Caki2 (cell line): ENCODE data around the gene OR2A5. TPM values are rescaled to one million over a fixed set of nuclear protein-coding genes. Genes with fewer than 3 reads are reported as not detected.
"Not testable (repeated sequence)": the region's sequence is repeated elsewhere in the genome, so short reads cannot be mapped to it uniquely, and the experiment has no call there.

Experiments
- DNase-seq: peaks from one replicate; pipeline ENCODE4 v3.0.0-alpha.2; 2015; ENCODE audit warnings: low read depth
- in situ Hi-C: cut with HindIII; loops from 2 replicates; pipeline ENCODE4 v1.10.0; 2016; ENCODE audit warnings: low sequenced_read_pairs, low pct_unique_long_range_greater_than_20kb, mixed read lengths
- total RNA-seq: library from RNA; depleted of rRNA; stranded (reverse); fragments of >200 nt; shearing (Covaris generic); gene quantifications from 2 replicates; pipeline ENCODE4 v1.2.3, GENCODE V29; 2014; ENCODE audit warnings: low replicate concordance

OR2A5 gene
- total RNA-seq, 1 experiment from 2014 or later, result not detected

DNA sequence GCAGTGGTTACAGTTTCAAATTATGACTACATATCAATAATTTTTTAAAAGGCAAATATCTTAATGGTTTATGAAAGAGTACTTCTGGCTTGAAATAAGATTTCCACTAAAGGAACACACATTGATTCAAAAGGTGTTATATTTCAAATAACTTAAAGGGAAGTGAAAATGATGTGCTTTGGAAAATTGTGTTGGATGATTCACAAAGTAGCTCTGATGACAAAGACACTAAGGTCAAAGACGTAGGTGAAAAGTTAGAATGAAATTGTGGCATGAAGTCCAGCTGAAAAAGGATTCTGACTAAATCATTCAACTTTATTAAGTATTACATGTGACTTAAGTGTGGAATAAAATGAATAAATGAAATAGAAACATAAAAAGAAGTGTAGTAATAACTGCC, 20.8 kb upstream of the OR2A5 start:
- no peak for DNase-seq
- in situ Hi-C loops, result no loop called here

DNA sequence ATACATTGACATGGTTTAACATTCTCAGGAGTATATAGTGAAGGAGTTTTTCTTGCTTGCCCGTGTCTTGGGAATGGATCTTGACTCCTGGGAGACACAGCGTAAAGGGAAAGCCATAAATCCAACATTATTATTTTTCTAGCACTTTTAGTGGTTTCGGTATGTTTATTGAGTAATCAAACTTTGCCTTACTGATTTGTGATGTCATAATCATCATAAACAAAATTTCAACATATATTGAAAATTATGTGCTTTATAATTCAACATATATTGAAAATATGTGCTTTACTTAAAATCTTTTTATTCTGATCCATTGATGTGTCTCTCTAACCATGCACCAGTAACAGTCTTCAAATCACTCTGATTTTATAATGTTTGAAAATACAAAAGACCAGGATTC, 20.2 kb upstream of the OR2A5 start:
- DNase-seq, result no peak
- in situ Hi-C loops, result no loop called here

DNA sequence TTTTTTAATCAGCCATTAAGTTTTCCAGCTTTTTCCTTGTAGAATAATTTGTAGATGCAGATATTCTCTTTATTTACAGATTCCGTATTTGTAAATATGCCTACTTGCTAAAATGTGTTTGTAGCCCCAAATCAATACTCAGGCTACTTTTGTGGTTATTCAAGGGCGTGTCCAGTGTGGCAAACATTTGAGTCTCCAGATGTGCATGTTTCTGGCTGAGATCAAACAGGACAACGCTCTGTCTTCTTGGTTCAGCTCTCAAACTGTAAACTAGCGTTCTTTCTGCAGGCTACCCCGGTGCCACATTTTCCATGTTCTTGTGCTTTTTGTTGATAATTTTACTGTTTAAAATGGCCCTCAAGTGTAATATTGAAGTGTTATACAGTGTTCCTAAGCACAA, 16.2 kb upstream of the OR2A5 start:
- DNase-seq, result no peak
- in situ Hi-C loops, result no loop called here

DNA sequence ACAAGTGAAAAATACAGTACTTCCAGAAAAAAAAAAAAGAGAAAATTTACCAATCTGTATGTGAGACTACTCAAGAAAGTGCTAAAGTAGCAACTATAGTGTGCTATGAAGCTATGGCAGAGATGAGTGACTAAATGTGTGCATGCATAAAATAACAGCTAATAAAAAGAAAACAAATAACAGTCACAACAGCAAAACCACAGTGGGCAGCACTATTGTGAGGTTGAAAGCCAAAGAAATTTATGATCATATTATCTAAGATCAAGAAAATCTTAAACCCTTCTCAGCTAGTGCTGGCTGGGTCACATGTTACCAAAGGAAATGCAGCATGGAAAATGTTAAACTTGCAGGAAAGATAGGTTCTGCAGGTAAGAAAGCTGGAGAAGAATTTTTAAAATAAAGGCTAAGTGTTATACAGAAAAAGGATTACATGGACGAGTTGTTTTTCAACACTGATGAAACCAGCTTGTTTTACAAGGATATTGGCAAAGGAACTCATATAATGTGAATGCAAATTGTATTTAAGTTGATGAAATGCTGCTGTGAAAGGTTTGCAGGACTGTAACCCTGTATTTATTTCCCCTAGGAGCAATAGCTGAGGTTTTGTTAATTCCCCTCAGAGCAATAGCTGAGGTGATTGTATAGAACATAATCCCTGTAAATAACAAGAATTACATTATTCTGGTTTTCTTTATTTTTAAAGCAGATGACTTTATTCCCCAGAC, 15.6 kb upstream of the OR2A5 start:
- DNase-seq, result no peak
- in situ Hi-C loops, result no loop called here

DNA sequence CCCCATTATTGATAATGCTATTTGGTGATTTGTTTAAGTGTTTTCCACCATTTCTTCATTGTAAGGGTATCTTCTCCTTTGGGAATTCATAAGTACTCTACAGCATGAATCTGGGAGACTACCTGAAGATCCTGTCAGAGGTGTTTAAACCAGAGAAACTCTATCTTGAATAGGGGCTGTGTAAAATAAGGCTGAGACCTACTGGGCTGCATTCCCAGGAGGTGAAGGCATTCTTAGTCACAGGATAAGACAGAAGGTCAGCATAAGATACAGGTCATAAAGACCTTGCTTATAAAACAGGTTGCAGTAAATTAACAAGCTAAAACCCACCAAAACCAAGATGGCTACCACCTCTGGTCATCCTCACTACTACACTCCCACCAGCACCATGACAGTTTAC, 13.4 kb upstream of the OR2A5 start:
- in situ Hi-C loops, result no loop called here
- no peak for DNase-seq

DNA sequence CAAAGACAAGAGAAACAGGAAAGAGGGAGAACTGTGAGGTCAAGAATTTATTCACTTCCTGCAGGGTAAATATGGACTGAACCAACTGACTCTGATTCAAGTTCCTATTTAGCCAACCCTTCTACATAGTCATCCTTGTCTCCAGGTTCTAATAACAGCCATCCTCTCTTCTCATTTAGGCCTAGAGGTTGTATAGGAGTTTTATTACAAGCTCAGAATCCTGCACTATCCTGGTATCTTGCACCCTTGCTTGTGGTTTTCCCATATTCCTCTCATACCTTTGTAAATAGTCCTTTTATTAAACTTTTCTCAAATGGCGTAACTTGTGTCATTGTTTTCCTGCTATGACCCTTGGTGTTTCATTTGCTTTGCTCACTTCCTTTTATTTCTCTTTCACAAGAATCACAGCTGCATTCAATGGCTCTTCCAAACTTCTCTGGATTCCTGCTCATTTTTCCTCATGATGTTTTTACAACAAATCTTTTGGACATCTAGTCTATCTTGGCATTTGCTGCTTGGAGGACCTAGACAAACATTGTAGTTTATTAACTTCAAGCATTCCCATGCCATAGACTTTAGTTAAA, 12.4 kb upstream of the OR2A5 start:
- in situ Hi-C loops, result no loop called here

DNA sequence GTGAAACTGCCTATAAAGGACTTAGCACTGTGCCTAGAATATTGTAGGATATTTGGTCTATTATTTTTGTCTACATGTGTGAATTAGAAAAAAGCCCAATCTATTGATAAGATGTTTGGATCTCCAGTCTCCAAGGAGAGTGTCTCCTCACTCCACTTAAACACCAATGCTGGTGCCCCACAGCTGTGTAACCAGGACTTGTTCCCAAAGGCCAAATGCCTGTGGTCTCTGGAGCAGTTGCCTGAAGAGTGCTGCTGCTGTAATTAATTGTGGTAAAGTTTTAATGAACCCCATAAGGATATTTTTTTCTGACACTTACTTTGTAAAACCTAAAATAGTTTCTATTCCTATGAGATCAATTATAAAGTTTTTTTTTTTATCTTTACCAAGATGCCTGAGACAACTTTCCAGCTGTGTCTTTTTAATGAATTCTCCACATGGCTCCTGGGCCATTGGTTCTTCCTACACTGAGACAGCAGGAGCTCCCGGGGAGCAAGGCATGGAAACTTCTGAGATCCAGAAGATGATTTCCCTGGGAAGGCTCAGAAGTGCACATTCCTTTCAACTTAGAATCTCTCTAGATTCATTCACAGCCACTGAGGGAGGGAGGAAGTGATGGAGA, 11.2 kb upstream of the OR2A5 start:
- in situ Hi-C loops, result no loop called here
- no peak for DNase-seq

More for the DNA sequence above, 12.4 kb upstream of the OR2A5 start:
- no peak for DNase-seq

DNA sequence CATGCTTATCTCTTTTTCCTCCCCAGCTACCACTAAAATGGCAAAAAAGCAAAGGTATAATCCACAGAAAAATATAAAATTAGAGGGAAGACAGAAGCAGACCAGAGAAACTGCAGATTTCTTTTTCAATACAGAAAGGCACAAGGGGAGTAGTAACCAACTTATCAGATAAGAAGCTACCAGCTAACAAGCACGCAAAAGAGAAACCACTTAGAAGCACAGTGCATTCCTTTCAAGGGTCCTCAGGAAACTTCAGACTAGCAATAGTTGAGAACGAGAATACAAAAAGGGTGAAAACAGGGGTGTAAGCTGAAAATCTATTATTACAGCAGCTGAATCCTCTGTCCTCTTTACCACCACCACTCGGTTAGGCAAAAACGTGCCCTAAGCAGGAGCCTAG, 9.9 kb upstream of the OR2A5 start:
- no peak for DNase-seq
- in situ Hi-C loops, result no loop called here

DNA sequence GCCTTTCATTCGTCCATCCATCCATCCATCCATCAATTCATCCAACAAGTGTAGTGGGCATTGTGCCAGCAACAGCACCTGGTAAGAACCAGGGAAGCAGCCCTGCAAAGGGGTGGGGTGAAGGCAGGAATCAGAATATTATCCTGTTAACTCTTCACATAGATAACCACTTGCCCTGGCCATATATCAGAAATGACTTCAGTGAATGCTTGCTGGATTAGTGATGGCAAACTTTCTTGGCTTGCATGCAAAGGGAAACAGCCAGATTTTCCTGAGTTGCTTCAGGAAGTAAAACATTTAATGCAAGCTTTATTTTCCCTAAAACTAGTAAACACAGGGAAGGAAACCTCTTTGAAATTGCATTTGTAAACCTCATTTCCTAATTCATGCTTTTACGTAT, 743 bp downstream of the OR2A5 start:
- in situ Hi-C loops, result no loop called here
- no peak for DNase-seq

DNA sequence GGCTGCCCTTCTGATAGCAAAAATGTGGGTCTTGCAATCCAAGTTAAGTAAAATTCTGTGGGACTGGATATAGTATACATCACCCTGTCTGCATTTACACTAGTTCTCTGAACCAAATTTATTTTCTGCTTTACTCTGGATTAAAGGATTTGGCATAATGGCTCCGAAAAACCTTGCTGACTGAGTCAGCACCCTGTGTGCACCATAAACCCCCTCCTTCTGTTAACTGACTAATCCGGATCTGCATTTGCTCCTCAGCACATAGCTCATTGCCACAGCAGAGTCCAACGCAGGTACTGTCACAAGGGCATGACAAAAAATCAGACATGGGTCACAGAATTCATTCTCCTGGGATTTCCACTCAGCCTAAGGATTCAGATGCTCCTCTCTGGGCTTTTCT, 1.3 kb downstream of the OR2A5 start:
- no peak for DNase-seq
- in situ Hi-C loops, result no loop called here

DNA sequence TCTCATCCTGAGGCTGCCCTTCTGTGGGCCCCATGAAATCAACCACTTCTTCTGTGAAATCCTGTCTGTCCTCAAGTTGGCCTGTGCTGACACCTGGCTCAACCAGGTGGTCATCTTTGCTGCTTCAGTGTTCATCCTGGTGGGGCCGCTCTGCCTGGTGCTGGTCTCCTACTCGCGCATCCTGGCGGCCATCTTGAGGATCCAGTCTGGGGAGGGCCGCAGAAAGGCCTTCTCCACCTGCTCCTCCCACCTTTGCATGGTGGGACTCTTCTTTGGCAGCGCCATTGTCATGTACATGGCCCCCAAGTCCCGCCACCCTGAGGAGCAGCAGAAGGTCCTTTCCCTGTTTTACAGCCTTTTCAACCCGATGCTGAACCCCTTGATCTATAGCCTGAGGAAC, 2.1 kb downstream of the OR2A5 start:
- in situ Hi-C loops, DNase-seq: not testable (repeated sequence)

DNA sequence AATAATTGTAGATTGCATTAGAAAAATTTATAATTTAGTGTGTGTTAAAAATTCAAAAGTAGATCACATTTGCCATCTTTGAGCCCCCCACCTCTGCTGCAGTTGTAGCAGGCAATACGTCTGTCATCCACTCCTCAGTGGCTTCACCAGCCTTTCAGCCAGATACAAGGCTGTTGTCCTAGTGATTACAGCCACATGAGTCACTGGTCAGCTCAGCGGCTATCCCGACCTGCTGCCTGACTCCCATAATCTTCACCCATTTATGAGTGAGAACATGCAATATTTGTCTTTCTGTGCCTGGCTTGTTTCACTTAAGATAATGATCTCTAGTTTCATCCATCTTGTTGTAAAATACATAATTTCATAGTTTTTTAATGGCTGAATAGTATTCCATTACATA, 9.2 kb downstream of the OR2A5 start:
- in situ Hi-C loops, result no loop called here
- DNase-seq, result peak; percentile 3

DNA sequence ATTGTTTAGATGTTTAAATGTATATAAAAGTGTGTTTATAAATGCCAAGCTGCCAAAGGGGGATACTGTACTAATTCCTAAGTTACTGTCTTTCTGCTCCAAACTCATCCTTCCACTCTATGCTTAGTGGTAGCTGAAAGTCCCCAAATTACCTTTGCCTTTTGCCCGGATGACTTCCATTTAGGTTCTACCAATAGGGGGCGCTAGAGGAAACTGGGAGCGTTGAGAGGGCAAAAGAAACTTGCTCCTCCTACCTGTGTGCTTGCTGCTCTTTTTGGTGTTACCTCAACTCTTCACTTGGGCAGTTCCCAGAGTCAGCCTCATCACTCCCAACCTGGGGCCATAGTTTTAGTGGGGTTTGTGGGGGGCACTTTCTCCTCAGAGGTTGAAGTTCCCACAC, 15.0 kb downstream of the OR2A5 start:
- no peak for DNase-seq

DNA sequence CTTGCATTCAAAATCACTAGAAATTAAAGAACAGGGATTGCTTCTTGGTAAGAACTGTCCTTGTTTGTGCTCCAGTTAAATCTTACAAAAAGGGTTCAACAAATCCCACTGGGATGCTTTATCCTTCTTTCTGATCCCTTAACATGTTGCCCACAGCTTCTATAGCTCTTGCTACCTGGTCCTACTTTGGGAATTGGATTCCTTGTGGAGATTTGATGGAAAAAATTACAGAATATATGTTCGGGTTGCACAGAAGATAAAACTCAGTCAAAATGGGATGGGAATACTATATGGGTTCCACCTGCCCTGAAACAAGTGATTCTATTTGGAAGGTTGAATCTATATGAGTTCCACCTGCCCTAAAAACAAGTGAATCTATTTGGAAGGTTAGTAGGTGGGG, 20.8 kb downstream of the OR2A5 start, which contains the start of gene OR2A25:
Gene OR2A25, plus strand, starts transcription at position 301 of the 400 bp plus-strand sequence. CDS start 4,409 bp downstream, outside the sequence.
- in situ Hi-C loops, result no loop called here

More for the DNA sequence above, 15.0 kb downstream of the OR2A5 start:
- in situ Hi-C loops, result no loop called here

DNA sequence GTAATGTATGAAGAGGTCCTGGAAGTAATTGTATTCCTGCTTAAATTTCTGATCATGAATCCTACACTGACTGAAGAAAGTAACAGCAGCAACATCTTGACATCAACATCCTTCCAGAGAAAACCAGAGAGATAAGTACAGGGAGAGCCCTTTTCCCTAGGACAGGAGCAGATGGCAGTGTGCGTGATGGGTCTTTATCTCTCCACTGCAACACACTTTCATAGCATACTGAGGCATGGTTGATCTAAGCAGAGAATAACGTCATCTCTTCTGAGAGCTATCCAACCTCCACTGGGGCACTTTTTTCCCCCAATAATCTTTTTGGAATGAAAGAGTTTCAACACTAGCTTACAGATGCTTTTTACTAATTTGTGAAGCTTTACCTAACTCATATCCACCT, 21.2 kb downstream of the OR2A5 start:
- in situ Hi-C loops, result no loop called here
- no peak for DNase-seq

More for the DNA sequence above, 20.8 kb downstream of the OR2A5 start, which contains the start of gene OR2A25:
- no peak for DNase-seq

DNA sequence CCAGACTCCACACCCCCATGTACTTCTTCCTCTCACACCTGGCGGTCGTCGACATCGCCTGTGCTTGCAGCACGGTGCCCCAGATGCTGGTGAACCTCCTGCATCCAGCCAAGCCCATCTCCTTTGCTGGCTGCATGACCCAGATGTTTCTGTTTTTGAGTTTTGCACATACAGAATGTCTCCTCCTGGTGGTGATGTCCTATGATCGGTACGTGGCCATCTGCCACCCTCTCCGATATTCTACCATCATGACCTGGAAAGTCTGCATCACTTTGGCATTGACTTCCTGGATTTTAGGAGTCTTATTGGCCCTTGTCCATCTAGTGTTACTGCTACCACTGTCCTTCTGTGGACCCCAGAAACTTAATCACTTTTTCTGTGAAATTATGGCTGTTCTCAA, 25.6 kb downstream of the OR2A5 start:
- no peak for DNase-seq
- in situ Hi-C loops, result no loop called here

DNA sequence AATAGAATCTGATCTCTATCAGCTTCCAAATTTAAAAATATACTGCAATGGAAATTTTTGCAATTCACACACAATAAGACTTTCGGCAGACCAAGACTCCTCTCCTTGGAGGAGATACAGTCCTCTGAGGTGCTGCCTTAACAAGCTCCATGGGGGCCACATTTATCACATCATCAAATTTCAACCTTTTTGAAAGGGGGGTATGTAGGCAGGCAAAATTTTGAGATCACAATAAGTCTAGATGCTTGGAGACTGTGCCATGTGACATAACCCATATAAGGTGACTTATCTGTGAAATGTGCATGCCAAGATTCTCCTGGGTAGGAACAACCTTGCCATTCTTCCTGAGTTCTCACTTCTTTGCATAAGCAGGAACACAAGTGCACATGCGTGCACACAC, 37.2 kb downstream of the OR2A5 start, which contains the start of gene OR2A12:
Gene OR2A12, plus strand, starts transcription at position 301 of the 400 bp plus-strand sequence. CDS start 8,830 bp downstream, outside the sequence.
- in situ Hi-C loops, result no loop called here
- no peak for DNase-seq

DNA sequence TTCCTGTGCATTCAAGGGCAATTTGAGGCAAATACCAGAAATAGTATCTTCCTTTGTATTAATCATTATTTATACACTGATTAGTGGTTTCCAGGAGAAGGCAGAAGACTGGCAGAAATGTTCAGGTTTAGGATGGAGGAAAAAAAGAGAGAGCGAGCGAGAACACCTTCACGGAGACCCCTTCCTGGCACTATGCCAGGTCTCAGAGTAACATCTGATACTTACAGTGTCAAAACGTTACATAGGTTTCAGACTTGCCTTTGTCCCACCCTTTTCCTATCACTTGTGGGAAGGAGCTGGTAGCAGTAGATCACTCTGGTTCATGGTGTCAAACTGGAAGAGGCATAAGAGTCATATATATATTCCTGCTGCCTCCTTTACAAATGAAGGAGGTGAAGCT, 38.0 kb downstream of the OR2A5 start:
- in situ Hi-C loops, result no loop called here

DNA sequence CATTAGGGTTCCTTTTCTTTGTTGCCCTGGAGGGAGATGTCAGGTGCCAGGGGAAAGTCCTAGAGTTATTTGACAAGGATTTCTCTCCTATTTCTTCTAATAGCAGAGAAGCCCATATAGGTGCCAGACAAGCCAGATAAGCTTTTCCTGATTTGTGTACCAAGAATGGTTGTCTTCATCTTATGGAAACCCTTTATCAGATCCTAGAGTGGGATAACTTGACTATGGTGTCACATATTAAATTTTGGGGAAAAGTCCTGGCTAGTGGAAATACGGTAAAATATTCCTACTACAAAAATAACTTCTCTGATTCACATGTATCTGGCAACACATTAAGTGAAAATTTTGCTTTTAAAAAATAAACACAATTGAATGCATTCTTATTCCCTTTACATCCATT, 38.5 kb downstream of the OR2A5 start:
- no peak for DNase-seq
- in situ Hi-C loops, result no loop called here

More for the DNA sequence above, 38.0 kb downstream of the OR2A5 start:
- no peak for DNase-seq
